Activated T-cell treated with anti-CD3 and anti-CD28 coated beads, Interleukin-2, amount 50 U/mL, for 72 hours (primary cell): ENCODE measurements around the gene GPRC5B. TPM values are rescaled to one million over a fixed set of nuclear protein-coding genes. Genes with fewer than 3 reads are reported as not detected.
A peak's percentile ranks its signal among the peaks of the same experiment; 100 is the strongest.

ENCODE experiments used
- ATAC-seq, 2 donors: fragments of 150-1000 bp; cut with Tn5 transposase; replicated peaks in 1 of 2; 2 replicates each; pipeline ENCODE4 v1.10.0; 2021; ENCODE audit warnings: moderate library complexity in 2 of 2, mild to moderate bottlenecking in 1 of 2
- DNase-seq, 2 donors: peaks; one replicate each; pipeline ENCODE4 v3.0.0; 2021 to 2022; ENCODE audit warnings: mixed read lengths in 1 of 2
- H3K27ac Mint-ChIP-seq: one replicate; pipeline ENCODE4 v1.8.0; 2022; ENCODE audit warnings: mild to moderate bottlenecking, moderate library complexity, mixed read lengths
- H3K27me3 Mint-ChIP-seq: one replicate; pipeline ENCODE4 v1.8.0; 2022; ENCODE audit warnings: low read depth, mixed read lengths
- H3K36me3 Mint-ChIP-seq, 2 donors: one replicate each; pipeline ENCODE4 v1.8.0; 2022; ENCODE audit warnings: mixed read lengths in 2 of 2, mild to moderate bottlenecking in 1 of 2; ENCODE audit not compliant: insufficient read depth in 2 of 2
- H3K4me1 Mint-ChIP-seq: one replicate; pipeline ENCODE4 v1.8.0; 2022; ENCODE audit warnings: low read depth, mixed read lengths
- H3K4me3 Mint-ChIP-seq, 2 donors: one replicate each; pipeline ENCODE4 v1.8.0; 2022; ENCODE audit warnings: mild to moderate bottlenecking in 2 of 2, mixed read lengths in 2 of 2, moderate library complexity in 2 of 2
- H3K9me3 Mint-ChIP-seq, 2 donors: one replicate each; pipeline ENCODE4 v1.8.0; 2022; ENCODE audit warnings: mixed read lengths in 2 of 2
- total RNA-seq, 2 donors: library from RNA; stranded (reverse); gene quantifications; one replicate each; pipeline ENCODE4 v1.2.3, GENCODE V29; 2022

Gene GPRC5B
- total RNA-seq, 2 donors from 2014 or later = 0.17 TPM; not detected in 1

GRCh38 chr16:19824216-19824615 lies 60.4 kb downstream of the GPRC5B start:
- Mint-ChIP-seq H3K27ac (no peak overlapping the region), H3K36me3 (no peaks in the 10 kb centered on the region), H3K27me3 (no peaks in the 10 kb centered on the region), H3K4me1 (no peaks in the 10 kb centered on the region), H3K9me3 (no peaks in the 10 kb centered on the region), H3K4me3 (no peak overlapping the region)
- DNase-seq (no peak), ATAC-seq (no peak)

GRCh38 chr16:19823322-19823721 lies 61.3 kb downstream of the GPRC5B start:
- ATAC-seq (no peak), DNase-seq (no peak)
- H3K36me3 Mint-ChIP-seq = no peaks in the 10 kb centered on the region
- no peaks in the 10 kb centered on the region for H3K27me3 Mint-ChIP-seq
- H3K4me1 Mint-ChIP-seq = no peaks in the 10 kb centered on the region
- H3K9me3 Mint-ChIP-seq = no peaks in the 10 kb centered on the region
- H3K27ac Mint-ChIP-seq = no peak overlapping the region
- H3K4me3 Mint-ChIP-seq = no peak overlapping the region

- Mint-ChIP-seq H3K9me3 (no peaks in the 10 kb centered on the region), H3K27me3 (no peaks in the 10 kb centered on the region), H3K4me1 (no peaks in the 10 kb centered on the region), H3K36me3 (no peaks in the 10 kb centered on the region), H3K27ac (no peak overlapping the region), H3K4me3 (no peak overlapping the region)
- ATAC-seq (no peak), DNase-seq (no peak)
Observed at GRCh38 chr16:19822533-19822932, 62.1 kb downstream of the GPRC5B start.

- Mint-ChIP-seq H3K4me1 (no peaks in the 10 kb centered on the region), H3K27me3 (no peaks in the 10 kb centered on the region), H3K36me3 (peaks cover 0 to 2% of the 10 kb centered on the region in 2 donors), H3K9me3 (peaks cover 0 to 4% of the 10 kb centered on the region in 2 donors), H3K27ac (no peak overlapping the region), H3K4me3 (no peak overlapping the region)
- DNase-seq (no peak), ATAC-seq (no peak)
Observed at GRCh38 chr16:19817875-19818274, 66.8 kb downstream of the GPRC5B start.

- Mint-ChIP-seq H3K4me1 (no peaks in the 10 kb centered on the region), H3K36me3 (peaks cover 0 to 2% of the 10 kb centered on the region in 2 donors), H3K27me3 (no peaks in the 10 kb centered on the region), H3K27ac (no peak overlapping the region), H3K9me3 (peaks cover 0 to 4% of the 10 kb centered on the region in 2 donors), H3K4me3 (no peak overlapping the region)
- DNase-seq = no peak
- ATAC-seq = no peak
Observed at GRCh38 chr16:19817122-19817521, 67.5 kb downstream of the GPRC5B start.

- H3K9me3 Mint-ChIP-seq = peaks cover 0 to 4% of the 10 kb centered on the region in 2 donors
- H3K27me3 Mint-ChIP-seq = no peaks in the 10 kb centered on the region
- peaks cover 0 to 2% of the 10 kb centered on the region in 2 donors for H3K36me3 Mint-ChIP-seq
- no peak overlapping the region for H3K4me3 Mint-ChIP-seq
- ATAC-seq (no peak), DNase-seq (no peak)
- no peak overlapping the region for H3K27ac Mint-ChIP-seq
- no peaks in the 10 kb centered on the region for H3K4me1 Mint-ChIP-seq
Observed at GRCh38 chr16:19815418-19815817, 69.2 kb downstream of the GPRC5B start.

GRCh38 chr16:19812986-19813385 lies 71.7 kb downstream of the GPRC5B start:
- H3K4me3 Mint-ChIP-seq = no peak overlapping the region
- no peak overlapping the region for H3K27ac Mint-ChIP-seq
- peaks cover 0 to 4% of the 10 kb centered on the region in 2 donors for H3K9me3 Mint-ChIP-seq
- no peak for ATAC-seq
- peaks cover 0 to 2% of the 10 kb centered on the region in 2 donors for H3K36me3 Mint-ChIP-seq
- DNase-seq = no peak
- no peaks in the 10 kb centered on the region for H3K27me3 Mint-ChIP-seq
- no peaks in the 10 kb centered on the region for H3K4me1 Mint-ChIP-seq

- Mint-ChIP-seq H3K4me1 (no peaks in the 10 kb centered on the region), H3K27me3 (no peaks in the 10 kb centered on the region), H3K4me3 (no peak overlapping the region), H3K36me3 (peaks cover under 1 to 2% of the 10 kb centered on the region in 2 donors), H3K9me3 (peaks cover under 1 to 4% of the 10 kb centered on the region in 2 donors), H3K27ac (no peak overlapping the region)
- ATAC-seq (no peak), DNase-seq (no peak)
Observed at GRCh38 chr16:19810817-19811731, 73.6 kb downstream of the GPRC5B start.

GRCh38 chr16:19809693-19810092 lies 75.0 kb downstream of the GPRC5B start:
- Mint-ChIP-seq H3K27me3 (no peaks in the 10 kb centered on the region), H3K9me3 (peaks cover 5 to 7% of the 10 kb centered on the region in 2 donors), H3K36me3 (peaks cover 6% of the 10 kb centered on the region in 2 donors), H3K4me1 (peaks cover 6% of the 10 kb centered on the region), H3K4me3 (no peak overlapping the region), H3K27ac (no peak overlapping the region)
- DNase-seq (no peak), ATAC-seq (no peak)

- no peak for DNase-seq
- no peaks in the 10 kb centered on the region for H3K27me3 Mint-ChIP-seq
- H3K9me3 Mint-ChIP-seq = peaks cover 5 to 7% of the 10 kb centered on the region in 2 donors
- peaks cover 10% of the 10 kb centered on the region for H3K4me1 Mint-ChIP-seq
- ATAC-seq = no peak
- no peak overlapping the region for H3K4me3 Mint-ChIP-seq
- H3K27ac Mint-ChIP-seq = no peak overlapping the region
- peaks cover 6% of the 10 kb centered on the region in 2 donors for H3K36me3 Mint-ChIP-seq
Observed at GRCh38 chr16:19809121-19809635, 75.5 kb downstream of the GPRC5B start.

- ATAC-seq (peak in 1 of 2 donors; percentile 57), DNase-seq (peak; percentile 1 to 12)
- peaks cover 16% of the 10 kb centered on the region for H3K4me1 Mint-ChIP-seq
Observed at GRCh38 chr16:19808061-19808641, 76.5 kb downstream of the GPRC5B start.

More at GRCh38 chr16:19808061-19808641, 76.5 kb downstream of the GPRC5B start:
- Mint-ChIP-seq H3K9me3 (peaks cover 5 to 6% of the 10 kb centered on the region in 2 donors), H3K27ac (no peak overlapping the region), H3K36me3 (peaks cover 6% of the 10 kb centered on the region in 2 donors), H3K4me3 (no peak overlapping the region), H3K27me3 (no peaks in the 10 kb centered on the region)
